SKM-1 (cell line): Measurements from ENCODE around the gene RNASE8.

Experiments used
- DNase-seq: peaks from one replicate; lab custom pipeline; 2025; ENCODE audit not compliant: unreplicated experiment; lab: John Stamatoyannopoulos, UW

The RNASE8 gene

GRCh38 chr14:21090194-21090939, 32.7 kb downstream of the RNASE8 start:
- no peak for DNase-seq

GRCh38 chr14:21090940-21091663, 33.5 kb downstream of the RNASE8 start:
- no peak for DNase-seq

- no peak for DNase-seq
These were observed 34.2 kb downstream of the RNASE8 start for GRCh38 chr14:21091821-21092272.

DNA sequence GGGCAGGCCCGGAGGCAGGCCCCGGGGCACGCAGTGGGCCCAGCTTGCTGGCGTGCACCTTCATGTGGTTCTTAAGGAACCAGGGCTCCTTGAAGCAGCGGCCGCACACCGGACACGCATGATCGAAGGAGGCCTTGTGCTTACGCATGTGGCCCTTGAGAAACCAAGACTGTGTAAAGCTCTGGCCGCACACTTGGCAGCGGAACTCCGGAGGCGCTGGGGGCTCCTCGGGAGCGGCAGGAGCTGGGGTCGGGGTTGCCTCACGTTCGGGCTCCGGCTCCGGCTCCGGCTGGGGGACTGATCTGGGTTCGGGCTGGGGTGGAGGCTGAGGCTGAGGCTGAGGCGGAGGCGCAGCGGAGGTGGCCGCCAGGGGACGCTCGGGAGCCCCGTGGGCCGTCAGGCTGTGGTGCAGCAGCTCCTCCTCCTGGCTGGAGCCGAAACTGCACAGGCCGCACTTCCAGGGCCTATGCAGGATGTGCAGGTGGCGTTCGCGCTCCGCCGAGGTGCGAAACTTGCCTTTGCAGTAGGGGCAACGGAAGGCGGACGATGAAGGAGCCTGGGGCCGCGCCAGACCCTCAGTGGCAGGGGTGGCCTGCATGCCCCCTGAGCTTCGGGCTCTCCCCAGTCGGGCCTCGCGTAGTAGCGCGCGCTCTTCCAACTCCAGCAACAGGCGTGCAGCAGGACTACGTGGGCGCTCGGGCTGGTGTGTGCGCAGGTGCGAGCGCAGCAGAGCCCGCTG, 34.8 kb downstream of the RNASE8 start:
- peak; percentile 11 for DNase-seq

DNA sequence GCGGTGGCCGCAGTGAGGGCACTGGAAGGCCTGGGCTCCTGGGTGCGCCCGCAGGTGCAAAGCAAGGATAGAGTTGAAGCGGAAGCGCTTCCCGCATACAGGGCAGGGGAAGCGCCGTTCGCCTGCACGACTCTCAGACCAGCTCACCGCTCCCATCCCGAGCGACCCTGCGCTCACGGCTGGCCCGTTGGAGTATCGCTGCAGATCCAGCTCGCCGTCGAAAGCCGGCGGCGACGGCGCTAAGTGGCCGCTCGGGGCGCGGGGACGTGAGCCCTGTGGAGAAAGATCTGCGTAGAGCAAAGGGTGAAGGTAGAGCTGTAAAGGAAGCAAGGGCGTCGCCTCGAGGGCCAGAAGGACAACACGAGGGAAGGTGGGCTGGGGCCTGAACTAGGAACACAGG, 35.4 kb downstream of the RNASE8 start:
- no peak for DNase-seq

DNA sequence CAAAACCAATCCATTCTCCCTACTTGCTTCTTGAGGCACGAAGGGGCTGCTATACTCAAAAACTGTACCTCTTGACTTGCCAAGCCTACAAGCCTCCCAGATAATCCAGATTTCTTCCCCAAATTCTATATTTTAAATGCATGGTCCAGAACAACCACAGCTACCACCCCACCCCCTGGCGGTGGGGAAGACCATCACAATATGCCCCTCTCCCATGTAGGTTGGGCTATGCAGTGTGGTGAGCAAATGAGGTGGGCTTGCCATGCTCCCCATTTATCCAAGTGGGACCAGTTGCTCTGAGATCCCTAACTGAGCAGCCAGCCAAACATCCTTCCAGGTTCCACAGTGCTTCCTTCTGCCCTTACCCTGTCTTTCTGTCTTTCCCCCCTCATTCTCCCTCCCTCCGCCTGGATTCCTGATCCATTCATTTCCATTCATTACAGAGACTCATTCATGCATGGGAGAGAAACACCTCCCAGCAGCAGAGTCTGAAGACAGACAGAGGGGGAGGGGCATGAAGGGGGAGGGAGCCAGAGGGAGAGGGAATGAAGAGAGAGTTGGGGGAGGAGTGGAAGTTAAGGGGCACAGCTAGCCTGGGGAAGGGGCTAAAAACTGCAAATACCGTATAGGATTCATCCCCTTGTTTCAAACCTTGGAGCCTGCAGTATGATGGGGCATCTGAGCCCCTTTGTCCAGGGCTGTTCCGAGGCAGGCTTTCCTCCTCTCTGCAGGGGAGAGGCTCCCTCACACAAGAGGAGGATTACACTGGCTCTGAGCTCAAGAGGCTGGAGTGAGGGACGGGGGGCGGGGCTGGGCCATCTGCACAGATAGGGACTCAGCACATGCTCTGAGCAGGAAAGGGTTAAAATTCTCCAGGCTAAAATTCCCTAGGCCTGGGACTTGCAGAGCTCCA, 36.4 kb downstream of the RNASE8 start:
- DNase-seq, result no peak

- no peak for DNase-seq
These were observed 38.0 kb downstream of the RNASE8 start for GRCh38 chr14:21095430-21096205.

DNA sequence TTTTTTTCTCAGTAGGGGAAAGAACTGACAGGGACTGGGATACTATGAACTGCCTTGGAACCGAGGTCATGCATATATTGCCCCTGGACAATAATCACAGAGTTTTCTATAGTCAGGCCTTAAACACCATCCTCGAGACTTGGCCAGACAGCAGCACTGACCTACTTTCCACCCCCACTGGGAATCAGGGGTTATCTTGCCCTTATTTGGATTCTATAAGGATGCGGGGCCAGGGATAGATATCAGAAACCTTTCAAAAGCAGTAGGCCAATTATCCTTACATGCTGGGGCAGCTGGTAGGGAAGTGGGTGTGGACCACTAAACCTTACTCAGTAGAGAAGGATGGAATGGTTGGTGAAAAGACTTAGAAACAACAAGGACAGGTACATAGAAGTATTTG, 38.8 kb downstream of the RNASE8 start:
- no peak for DNase-seq

- no peak for DNase-seq
These were observed 39.5 kb downstream of the RNASE8 start for GRCh38 chr14:21096978-21097635.

GRCh38 chr14:21097636-21098075, 40.0 kb downstream of the RNASE8 start:
- no peak for DNase-seq

DNA sequence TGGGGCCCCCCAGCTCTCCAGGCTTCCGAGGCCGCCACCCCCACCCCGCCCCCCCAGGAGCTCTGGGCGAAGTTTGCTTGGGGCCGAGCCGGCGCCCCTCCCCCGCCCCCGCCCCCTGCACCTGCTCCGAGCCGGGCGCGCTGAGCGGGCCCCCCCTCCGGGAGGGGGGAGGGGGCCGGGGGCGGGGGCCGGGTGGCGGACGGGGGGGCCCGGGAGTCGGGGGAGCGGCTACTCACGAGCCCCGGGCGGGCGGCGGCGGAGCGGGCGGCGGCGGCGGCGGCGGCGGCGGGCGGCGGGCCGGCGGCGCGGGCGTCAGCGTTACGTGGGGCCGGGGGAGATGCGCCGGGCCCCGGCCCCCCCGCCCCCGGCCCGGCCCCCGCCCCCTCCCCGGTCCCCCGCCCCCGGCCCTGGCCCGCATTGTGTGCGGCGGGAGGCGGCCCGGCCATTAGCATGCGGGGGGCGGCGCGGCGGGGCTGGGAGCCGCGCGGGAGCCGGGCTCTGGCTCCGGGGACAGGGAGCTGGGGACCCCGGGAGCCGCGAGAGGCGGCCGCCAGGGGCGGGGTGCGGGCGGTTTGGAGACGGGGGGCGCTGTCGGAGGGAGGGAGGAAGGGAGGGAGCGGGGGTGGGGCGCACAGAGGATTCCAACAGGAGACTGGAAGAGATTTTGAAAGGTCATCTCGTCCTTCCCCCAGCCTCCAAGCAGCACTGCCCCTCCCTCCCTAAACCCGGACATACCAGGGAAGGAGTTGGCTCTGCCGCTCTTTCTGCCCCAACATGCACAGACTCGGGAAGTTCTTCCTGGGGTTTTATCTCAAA, 40.7 kb downstream of the RNASE8 start, which contains the start of gene ZNF219:
TSS of gene ZNF219 (minus strand) at position 580 of the 816 bp plus-strand sequence. CDS start 5,064 bp downstream, outside the sequence.
- DNase-seq, result peak; percentile 8

- no peak for DNase-seq
These were observed 41.4 kb downstream of the RNASE8 start for GRCh38 chr14:21098892-21099595.

GRCh38 chr14:21099596-21099985, 42.0 kb downstream of the RNASE8 start:
- DNase-seq, result no peak

DNA sequence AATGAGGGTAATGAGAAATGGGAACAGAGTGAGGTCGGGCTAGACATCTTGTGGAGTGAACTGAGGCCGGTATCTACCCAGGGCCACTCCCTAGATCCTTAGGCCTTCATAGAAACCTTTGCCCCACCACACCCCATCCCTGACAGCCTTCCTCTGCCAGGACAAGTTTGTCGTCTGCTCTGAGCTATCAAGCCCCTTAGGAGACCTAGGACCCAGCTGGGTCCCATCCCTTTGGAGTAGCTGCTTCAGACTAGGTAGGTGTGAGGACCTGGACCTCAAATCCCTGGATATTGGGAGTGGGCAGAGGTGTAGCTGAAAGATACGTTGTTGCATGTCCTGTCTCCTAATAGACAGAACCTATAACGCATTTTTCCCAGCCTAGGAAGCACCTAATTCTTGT, 43.3 kb downstream of the RNASE8 start, which contains the start of gene TMEM253:
TSS of gene TMEM253 (plus strand) at position 136 of the 400 bp plus-strand sequence. CDS start 278 bp downstream, outside the sequence.
- no peak for DNase-seq

- DNase-seq, result no peak
These were observed 44.3 kb downstream of the RNASE8 start for GRCh38 chr14:21101802-21102413.

DNA sequence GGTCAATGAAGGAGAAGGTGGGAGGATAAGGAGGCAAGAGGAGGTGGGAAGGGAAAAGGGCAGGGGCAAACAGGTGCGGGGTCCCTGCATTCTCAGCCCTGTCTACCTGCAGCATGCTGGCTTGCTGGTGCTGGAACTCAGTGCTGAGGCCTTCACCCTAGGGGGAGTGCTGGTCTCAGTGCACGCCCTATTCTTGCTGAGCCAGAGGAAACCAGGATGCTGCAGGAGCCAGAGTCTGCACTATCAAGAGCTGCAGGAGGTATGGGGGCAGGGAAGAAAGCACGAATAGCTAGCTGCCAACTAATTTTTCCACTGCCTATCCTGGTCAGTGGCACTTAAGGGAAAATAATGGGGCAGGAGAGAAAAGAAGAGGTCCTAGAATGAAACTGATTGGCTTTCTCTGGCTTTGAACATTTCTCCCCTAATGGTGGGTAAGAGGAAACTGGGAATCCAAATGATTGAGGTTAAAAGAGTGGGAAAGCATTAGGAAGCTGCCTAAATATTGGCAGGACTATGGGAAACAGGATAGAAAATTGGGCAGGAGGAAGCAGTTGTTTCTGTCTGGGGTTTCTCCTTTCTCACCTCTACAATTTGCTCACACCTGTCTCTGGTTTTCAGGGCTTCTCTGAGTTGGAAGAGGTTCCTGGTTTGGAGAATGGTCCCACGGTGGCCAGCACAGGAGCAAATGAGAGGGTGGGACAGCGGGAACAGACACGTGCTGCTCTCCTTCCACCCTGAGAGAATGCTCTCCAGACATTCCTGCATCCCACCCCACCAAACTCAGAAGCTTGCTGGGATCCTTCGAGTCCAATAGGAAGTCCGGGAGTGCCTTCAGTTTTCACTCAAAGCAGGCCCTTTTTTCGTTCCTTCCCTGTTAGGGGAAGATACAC, 45.1 kb downstream of the RNASE8 start:
- DNase-seq, result no peak
